Lower leg skin (tissue), 3 donors: Measurements from ENCODE around the gene ROPN1B.
"Not testable (repeated sequence)": the region's sequence is repeated elsewhere in the genome, so short reads cannot be mapped to it uniquely, and the experiment has no call there.

ENCODE experiments used
- POLR2A ChIP-seq, 2 donors: fragments of 450-650 bp; IDR thresholded peaks; one replicate each; pipeline ENCODE4 v1.6.1; 2016 to 2017; ENCODE audit warnings: antibody characterized with exemption in 2 of 2, mild to moderate bottlenecking in 1 of 2, moderate library complexity in 1 of 2
- TF ChIP-seq, protein P1 (sequence below), 3 donors: fragments of 450-650 bp; IDR thresholded peaks; one replicate each; pipeline ENCODE4 v1.5.1; 2016; ENCODE audit warnings: antibody characterized with exemption in 3 of 3, mild to moderate bottlenecking in 3 of 3, moderate library complexity in 2 of 3

DNA sequence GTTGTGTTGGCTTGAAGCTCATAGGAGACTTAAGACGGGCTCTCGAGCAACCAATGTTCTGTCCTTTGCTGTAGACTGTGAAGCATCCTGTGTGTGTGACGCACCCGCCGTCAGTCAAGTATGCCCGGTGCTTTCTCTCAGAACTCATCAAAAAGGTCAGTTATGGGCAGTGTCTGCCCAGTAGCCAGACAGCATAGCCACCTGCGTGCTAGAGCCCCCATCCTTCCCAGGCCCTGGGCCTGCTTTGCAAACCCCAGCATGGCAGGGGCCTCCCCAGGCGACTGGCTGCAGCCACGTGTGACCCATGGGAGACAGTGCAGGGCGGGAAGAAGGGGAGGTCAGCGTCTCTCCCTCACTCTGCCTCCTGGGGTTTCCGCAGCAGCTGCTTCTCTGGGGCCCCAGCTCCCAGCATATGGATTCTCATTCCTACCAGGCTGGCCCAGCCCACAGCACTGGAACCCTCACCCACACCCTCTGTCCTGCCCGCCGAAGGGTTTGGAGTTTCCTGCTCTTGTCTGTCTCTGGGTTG is 48.2 kb upstream of the ROPN1B start:
- TF ChIP-seq, protein P1, sequence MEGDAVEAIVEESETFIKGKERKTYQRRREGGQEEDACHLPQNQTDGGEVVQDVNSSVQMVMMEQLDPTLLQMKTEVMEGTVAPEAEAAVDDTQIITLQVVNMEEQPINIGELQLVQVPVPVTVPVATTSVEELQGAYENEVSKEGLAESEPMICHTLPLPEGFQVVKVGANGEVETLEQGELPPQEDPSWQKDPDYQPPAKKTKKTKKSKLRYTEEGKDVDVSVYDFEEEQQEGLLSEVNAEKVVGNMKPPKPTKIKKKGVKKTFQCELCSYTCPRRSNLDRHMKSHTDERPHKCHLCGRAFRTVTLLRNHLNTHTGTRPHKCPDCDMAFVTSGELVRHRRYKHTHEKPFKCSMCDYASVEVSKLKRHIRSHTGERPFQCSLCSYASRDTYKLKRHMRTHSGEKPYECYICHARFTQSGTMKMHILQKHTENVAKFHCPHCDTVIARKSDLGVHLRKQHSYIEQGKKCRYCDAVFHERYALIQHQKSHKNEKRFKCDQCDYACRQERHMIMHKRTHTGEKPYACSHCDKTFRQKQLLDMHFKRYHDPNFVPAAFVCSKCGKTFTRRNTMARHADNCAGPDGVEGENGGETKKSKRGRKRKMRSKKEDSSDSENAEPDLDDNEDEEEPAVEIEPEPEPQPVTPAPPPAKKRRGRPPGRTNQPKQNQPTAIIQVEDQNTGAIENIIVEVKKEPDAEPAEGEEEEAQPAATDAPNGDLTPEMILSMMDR (IDR thresholded peaks at IDR 0.05), result not testable (repeated sequence)
- not testable (repeated sequence) for TF ChIP-seq POLR2A (IDR thresholded peaks at IDR 0.05)
